CD8-positive, alpha-beta memory T cell (primary cell): ENCODE data around the gene ICAM5. TPM values are rescaled to one million over a fixed set of nuclear protein-coding genes. Genes with fewer than 3 reads are reported as not detected.

Source experiments
- CTCF ChIA-PET: fragments of 350-600 bp; sonication (Branson Sonifier 250); formaldehyde crosslinking; loops from one replicate; lab custom pipeline; 2021; ENCODE audit warnings: antibody characterized with exemption; lab: Charles Lee
- POLR2A ChIA-PET: fragments of 350-600 bp; sonication (Branson Sonifier 250); formaldehyde crosslinking; loops from one replicate; lab custom pipeline; 2021; ENCODE audit warnings: antibody characterized with exemption; lab: Charles Lee
- DNase-seq, 5 donors: peaks; one replicate each; pipeline versions ENCODE4 v3.0.0 to v3.0.0-alpha.2; 2020 to 2022; ENCODE audit warnings: mixed read lengths in 1 of 5
- H3K27ac ChIP-seq: one replicate; pipeline ENCODE4 v1.7.0; 2013; ENCODE audit warnings: low read depth, mild to moderate bottlenecking, low read length, moderate library complexity
- H3K27me3 ChIP-seq: 2 replicates; pipeline ENCODE4 v1.7.0; 2013; ENCODE audit warnings: low read length, mild to moderate bottlenecking; ENCODE audit not compliant: insufficient read depth, poor library complexity, severe bottlenecking
- H3K36me3 ChIP-seq: 2 replicates; pipeline ENCODE4 v1.7.0; 2013; ENCODE audit warnings: mild to moderate bottlenecking, low read length, moderate library complexity; ENCODE audit not compliant: insufficient read depth
- H3K4me1 ChIP-seq: 2 replicates; pipeline ENCODE4 v1.7.0; 2013; ENCODE audit warnings: mild to moderate bottlenecking, low read length, moderate library complexity; ENCODE audit not compliant: insufficient read depth
- H3K4me3 ChIP-seq: 2 replicates; pipeline ENCODE4 v1.7.0; 2013; ENCODE audit warnings: mild to moderate bottlenecking, low read length
- H3K9me3 ChIP-seq: 2 replicates; pipeline ENCODE4 v1.7.0; 2013; ENCODE audit warnings: mild to moderate bottlenecking, low read length
- H3K27ac Mint-ChIP-seq, 8 donors: one replicate each; pipeline ENCODE4 v1.8.0; 2020 to 2021; ENCODE audit warnings: mixed read lengths in 8 of 8, mild to moderate bottlenecking in 6 of 8, inconsistent platforms in 3 of 8, moderate library complexity in 3 of 8
- H3K27me3 Mint-ChIP-seq, 2 donors: one replicate each; pipeline ENCODE4 v1.8.0; 2020 to 2021; ENCODE audit warnings: mixed read lengths in 2 of 2, mild to moderate bottlenecking in 1 of 2, moderate library complexity in 1 of 2
- H3K36me3 Mint-ChIP-seq, 3 donors: one replicate each; pipeline ENCODE4 v1.8.0; 2020 to 2021; ENCODE audit warnings: mixed read lengths in 3 of 3, inconsistent platforms in 1 of 3, mild to moderate bottlenecking in 1 of 3
- H3K4me1 Mint-ChIP-seq, 3 donors: one replicate each; pipeline ENCODE4 v1.8.0; 2020 to 2021; ENCODE audit warnings: mixed read lengths in 3 of 3, inconsistent platforms in 1 of 3, mild to moderate bottlenecking in 1 of 3
- H3K4me3 Mint-ChIP-seq, 7 donors: one replicate each; pipeline ENCODE4 v1.8.0; 2020 to 2021; ENCODE audit warnings: mixed read lengths in 7 of 7, mild to moderate bottlenecking in 6 of 7, moderate library complexity in 4 of 7, inconsistent platforms in 2 of 7
- H3K9me3 Mint-ChIP-seq, 5 donors: one replicate each; pipeline ENCODE4 v1.8.0; 2020 to 2022; ENCODE audit warnings: mixed read lengths in 5 of 5, mild to moderate bottlenecking in 3 of 5, moderate library complexity in 2 of 5, inconsistent platforms in 1 of 5
- polyA plus RNA-seq: library from polyadenylated mRNA; unstranded; fragments of 300-500 nt; fragmentation: Illumina TruSeq; gene quantifications from one replicate; pipeline ENCODE4 v1.2.3, GENCODE V29; 2021
- total RNA-seq, 2 experiments: library from RNA; stranded (reverse); gene quantifications; one replicate each; pipeline ENCODE4 v1.2.3, GENCODE V29; 2021

ICAM5 gene
- total and polyA plus RNA-seq, 3 experiments from 2014 or later = 1.8 to 2.0 TPM; not detected in 1

GRCh38 chr19:10338940-10339339 is 49.2 kb downstream of the ICAM5 start:
- Histone ChIP-seq H3K27me3 (no peaks in the 10 kb centered on the region), H3K4me3 (peak overlapping the region; percentile 82), H3K27ac (peak overlapping the region; percentile 53), H3K4me1 (peaks cover 32% of the 10 kb centered on the region), H3K36me3 (peaks cover 6% of the 10 kb centered on the region), H3K9me3 (no peaks in the 10 kb centered on the region)
- Mint-ChIP-seq H3K27ac (peak overlapping the region; percentile 71 to 99 (median 95)), H3K4me3 (peak overlapping the region; percentile 90 to 98 (median 97)), H3K9me3 (no peaks in the 10 kb centered on the region), H3K27me3 (no peaks in the 10 kb centered on the region), H3K4me1 (peaks cover 24 to 40% (median 24%) of the 10 kb centered on the region in 3 donors), H3K36me3 (peaks cover 0 to 26% (median 0%) of the 10 kb centered on the region in 3 donors)
- DNase-seq = no peak
- CTCF ChIA-PET = interaction anchor here (1.4 to 1.9 kb wide), 2 partner anchors 52 to 80 kb away, joined by 4 to 5 read pairs; no protein-coding TSS in a partner anchor
- POLR2A ChIA-PET = no interaction called here

GRCh38 chr19:10339380-10339960 is 49.7 kb downstream of the ICAM5 start, which contains the start of gene ICAM3:
ICAM3 (minus strand) TSS chr19:10339624; CDS start chr19:10339614, 10 bp downstream.
- H3K27ac Mint-ChIP-seq = peak within 1 kb of the TSS; percentile 71 to 99 (median 95)
- Histone ChIP-seq H3K36me3 (peaks cover 2% of the 10 kb centered on the region), H3K27ac (peak within 1 kb of the TSS; percentile 53), H3K4me1 (peaks cover 27% of the 10 kb centered on the region), H3K4me3 (peak within 1 kb of the TSS; percentile 82), H3K27me3 (no peaks in the 10 kb centered on the region), H3K9me3 (no peaks in the 10 kb centered on the region)
- H3K27me3 Mint-ChIP-seq = no peaks in the 10 kb centered on the region
- peaks cover 21 to 35% (median 24%) of the 10 kb centered on the region in 3 donors for H3K4me1 Mint-ChIP-seq
- ChIA-PET POLR2A (no interaction called here), CTCF (interaction anchor here (0.6 kb wide), 1 partner anchor 126 kb away, joined by 3 read pairs; no protein-coding TSS in a partner anchor)
- H3K36me3 Mint-ChIP-seq = peaks cover 0 to 23% (median 0%) of the 10 kb centered on the region in 3 donors
- peak; percentile 35 to 69 (median 48) for DNase-seq
- H3K4me3 Mint-ChIP-seq = peak within 1 kb of the TSS; percentile 90 to 98 (median 97)
- H3K9me3 Mint-ChIP-seq = no peaks in the 10 kb centered on the region

- peak overlapping the region; percentile 71 to 99 (median 95) for H3K27ac Mint-ChIP-seq
- no peaks in the 10 kb centered on the region for H3K27me3 ChIP-seq
- POLR2A ChIA-PET = no interaction called here
- H3K36me3 ChIP-seq = no peaks in the 10 kb centered on the region
- peaks cover 25% of the 10 kb centered on the region for H3K4me1 ChIP-seq
- CTCF ChIA-PET = interaction anchor here (0.6 to 0.8 kb wide), 2 partner anchors 53 to 127 kb away, joined by 3 read pairs; no protein-coding TSS in a partner anchor
- H3K4me3 Mint-ChIP-seq = peak overlapping the region; percentile 90 to 98 (median 97)
- no peaks in the 10 kb centered on the region for H3K9me3 ChIP-seq
- peak overlapping the region; percentile 53 for H3K27ac ChIP-seq
- no peaks in the 10 kb centered on the region for H3K9me3 Mint-ChIP-seq
- H3K4me1 Mint-ChIP-seq = peaks cover 21 to 33% (median 24%) of the 10 kb centered on the region in 3 donors
- no peaks in the 10 kb centered on the region for H3K27me3 Mint-ChIP-seq
- DNase-seq = no peak
- peaks cover 0 to 20% (median 0%) of the 10 kb centered on the region in 3 donors for H3K36me3 Mint-ChIP-seq
- peak overlapping the region; percentile 82 for H3K4me3 ChIP-seq
These were observed 50.2 kb downstream of the ICAM5 start for GRCh38 chr19:10339977-10340376.

- peaks cover 0 to 8% (median 0%) of the 10 kb centered on the region in 3 donors for H3K36me3 Mint-ChIP-seq
- no peak overlapping the region for H3K27ac Mint-ChIP-seq
- Histone ChIP-seq H3K9me3 (no peaks in the 10 kb centered on the region), H3K4me1 (peaks cover 21% of the 10 kb centered on the region), H3K36me3 (no peaks in the 10 kb centered on the region), H3K27ac (no peak overlapping the region), H3K27me3 (no peaks in the 10 kb centered on the region), H3K4me3 (no peak overlapping the region)
- no peak for DNase-seq
- POLR2A ChIA-PET = no interaction called here
- peak overlapping the region in 1 of 7 donors; percentile 20 for H3K4me3 Mint-ChIP-seq
- CTCF ChIA-PET = interaction anchor here (0.9 to 2.2 kb wide), 2 partner anchors 45 to 93 kb away, joined by 3 to 6 read pairs; no protein-coding TSS in a partner anchor
- no peaks in the 10 kb centered on the region for H3K9me3 Mint-ChIP-seq
- peaks cover 17 to 21% (median 17%) of the 10 kb centered on the region in 3 donors for H3K4me1 Mint-ChIP-seq
- H3K27me3 Mint-ChIP-seq = no peaks in the 10 kb centered on the region
These were observed 53.7 kb downstream of the ICAM5 start for GRCh38 chr19:10343495-10343894.

- Mint-ChIP-seq H3K9me3 (no peaks in the 10 kb centered on the region), H3K27ac (no peak overlapping the region), H3K36me3 (peaks cover 0 to 1% (median 0%) of the 10 kb centered on the region in 3 donors), H3K4me3 (no peak overlapping the region), H3K4me1 (peaks cover 4 to 8% (median 5%) of the 10 kb centered on the region in 3 donors), H3K27me3 (no peaks in the 10 kb centered on the region)
- Histone ChIP-seq H3K27me3 (no peaks in the 10 kb centered on the region), H3K36me3 (no peaks in the 10 kb centered on the region), H3K9me3 (no peaks in the 10 kb centered on the region), H3K27ac (no peak overlapping the region), H3K4me3 (no peak overlapping the region), H3K4me1 (peaks cover 12% of the 10 kb centered on the region)
- DNase-seq = no peak
- ChIA-PET POLR2A (no interaction called here), CTCF (interaction anchor here (1.1 to 2.2 kb wide), 2 partner anchors 44 to 74 kb away, joined by 3 to 6 read pairs; partner anchors contain the start of gene ICAM1)
These were observed 55.0 kb downstream of the ICAM5 start for GRCh38 chr19:10344780-10345179.

Other genes starting within 250 kb of the ICAM5 start
- gene SHFL, start 203.6 kb upstream of the ICAM5 start, total RNA-seq = 10 to 100 TPM; 41.5 to 45.2 TPM
- gene SHFL, start 203.6 kb upstream of the ICAM5 start, polyA plus RNA-seq = 68.1 TPM
- 1 to 10 TPM; 6.6 to 7.7 TPM for gene ANGPTL6, start 187.3 kb upstream of the ICAM5 start, total RNA-seq
- 0.35 TPM for gene ANGPTL6, start 187.3 kb upstream of the ICAM5 start, polyA plus RNA-seq
- 100 to 1,000 TPM; 273 to 284 TPM for gene PPAN, start 183.6 kb upstream of the ICAM5 start, total RNA-seq
- 47.4 TPM for gene PPAN, start 183.6 kb upstream of the ICAM5 start, polyA plus RNA-seq
- gene P2RY11, start 178.3 kb upstream of the ICAM5 start, total RNA-seq = 10 to 100 TPM; 53.7 to 58.1 TPM
- gene P2RY11, start 178.3 kb upstream of the ICAM5 start, polyA plus RNA-seq = 7.4 TPM
- gene EIF3G, start 170.1 kb upstream of the ICAM5 start, total RNA-seq = 100 to 1,000 TPM; 336 to 348 TPM
- gene EIF3G, start 170.1 kb upstream of the ICAM5 start, polyA plus RNA-seq = 259 TPM
- gene DNMT1, start 95.0 kb upstream of the ICAM5 start, total RNA-seq = 100 to 1,000 TPM; 307 to 325 TPM
- gene DNMT1, start 95.0 kb upstream of the ICAM5 start, polyA plus RNA-seq = 142 TPM
- gene S1PR2, start 58.6 kb upstream of the ICAM5 start, total RNA-seq = 10 to 100 TPM; 18.4 to 19.9 TPM
- gene S1PR2, start 58.6 kb upstream of the ICAM5 start, polyA plus RNA-seq = 2.2 TPM
- 100 to 1,000 TPM; 149 to 152 TPM for gene MRPL4, start 37.7 kb upstream of the ICAM5 start, total RNA-seq
- gene MRPL4, start 37.7 kb upstream of the ICAM5 start, polyA plus RNA-seq = 42.8 TPM
- gene ICAM1, start 18.8 kb upstream of the ICAM5 start, total RNA-seq = 10 to 100 TPM; 65.8 to 66.8 TPM
- 13.1 TPM for gene ICAM1, start 18.8 kb upstream of the ICAM5 start, polyA plus RNA-seq
- under 1 TPM; 0.15 to 0.33 TPM for gene ICAM4, start 3.0 kb upstream of the ICAM5 start, total RNA-seq
- gene ICAM4, start 3.0 kb upstream of the ICAM5 start, polyA plus RNA-seq = 0.95 TPM
- gene ZGLP1, start 19.9 kb downstream of the ICAM5 start, total RNA-seq = 1 to 10 TPM; 5.6 to 7.3 TPM
- 0.56 TPM for gene ZGLP1, start 19.9 kb downstream of the ICAM5 start, polyA plus RNA-seq
- 10 to 100 TPM; 29.6 to 30.0 TPM for gene FDX2, start 26.1 kb downstream of the ICAM5 start, total RNA-seq
- 16.1 TPM for gene FDX2, start 26.1 kb downstream of the ICAM5 start, polyA plus RNA-seq
- gene RAVER1, start 43.6 kb downstream of the ICAM5 start, total RNA-seq = 10 to 100 TPM; 91.5 to 98.5 TPM
- 24.1 TPM for gene RAVER1, start 43.6 kb downstream of the ICAM5 start, polyA plus RNA-seq
- 10 to 100 TPM; 83.0 to 89.1 TPM for gene ICAM3, start 49.7 kb downstream of the ICAM5 start, total RNA-seq
- gene ICAM3, start 49.7 kb downstream of the ICAM5 start, polyA plus RNA-seq = 244 TPM
- gene TYK2, start 90.6 kb downstream of the ICAM5 start, total RNA-seq = 100 to 1,000 TPM; 210 to 212 TPM
- gene TYK2, start 90.6 kb downstream of the ICAM5 start, polyA plus RNA-seq = 74.4 TPM
- 100 to 1,000 TPM; 273 to 277 TPM for gene CDC37, start 113.6 kb downstream of the ICAM5 start, total RNA-seq
- gene CDC37, start 113.6 kb downstream of the ICAM5 start, polyA plus RNA-seq = 100 TPM
- gene PDE4A, start 130.6 kb downstream of the ICAM5 start, total RNA-seq = 10 to 100 TPM; 21.6 to 22.2 TPM
- gene PDE4A, start 130.6 kb downstream of the ICAM5 start, polyA plus RNA-seq = 7.5 TPM
- gene KEAP1, start 213.4 kb downstream of the ICAM5 start, total RNA-seq = 100 to 1,000 TPM; 101 to 107 TPM
- gene KEAP1, start 213.4 kb downstream of the ICAM5 start, polyA plus RNA-seq = 58.3 TPM
- gene S1PR5, start 227.5 kb downstream of the ICAM5 start, total RNA-seq = 1 to 10 TPM; 1.5 to 1.8 TPM
- gene S1PR5, start 227.5 kb downstream of the ICAM5 start, polyA plus RNA-seq = 90.3 TPM